GM23338 (cell line): ENCODE results near the gene CDH23. TPM values are rescaled to one million over a fixed set of nuclear protein-coding genes. Genes with fewer than 3 reads are reported as not detected.

Experiments
- ATAC-seq: fragments of 200-7000 bp; cut with Tn5 transposase; 3 replicates; pipeline ENCODE4 v1.9.1; 2020
- DNase-seq: peaks from one replicate; pipeline ENCODE4 v3.0.0-alpha.2; 2015; ENCODE audit warnings: low spot score
- H2AFZ ChIP-seq: fragments of 200-600 bp; sonication (generic); 2 replicates; pipeline ENCODE4 v1.8.0; 2016; ENCODE audit warnings: antibody characterized with exemption, mild to moderate bottlenecking, moderate library complexity
- H3F3A ChIP-seq: fragments of 200-600 bp; sonication (generic); replicated peaks from 2 replicates; pipeline ENCODE4 v1.8.0; 2017; ENCODE audit warnings: antibody characterized with exemption, mixed run types, low read depth
- H3K27ac ChIP-seq: fragments of 200-600 bp; sonication (generic); 2 replicates; pipeline ENCODE4 v1.6.1; 2016; ENCODE audit warnings: low read depth
- H3K27me3 ChIP-seq: fragments of 200-600 bp; sonication (generic); 2 replicates; pipeline ENCODE4 v1.8.0; 2016; ENCODE audit warnings: mild to moderate bottlenecking, mixed run types, moderate library complexity; ENCODE audit not compliant: insufficient read depth
- H3K36me3 ChIP-seq: fragments of 200-600 bp; sonication (generic); 2 replicates; pipeline ENCODE4 v1.8.0; 2016; ENCODE audit warnings: mild to moderate bottlenecking; ENCODE audit not compliant: insufficient read depth
- H3K4me1 ChIP-seq: fragments of 200-600 bp; sonication (generic); 2 replicates; pipeline ENCODE4 v1.8.0; 2016; ENCODE audit warnings: mild to moderate bottlenecking, moderate library complexity; ENCODE audit not compliant: insufficient read depth
- H3K4me2 ChIP-seq: fragments of 200-600 bp; sonication (generic); 2 replicates; pipeline ENCODE4 v1.7.1; 2017; ENCODE audit warnings: mixed run types
- H3K4me3 ChIP-seq: fragments of 200-600 bp; sonication (generic); 2 replicates; pipeline ENCODE4 v1.6.1; 2016; ENCODE audit warnings: mixed run types
- H3K79me2 ChIP-seq: fragments of 200-600 bp; sonication (generic); replicated peaks from 2 replicates; pipeline ENCODE4 v1.8.0; 2017; ENCODE audit warnings: mild to moderate bottlenecking; ENCODE audit not compliant: insufficient read depth
- H3K9me2 ChIP-seq: fragments of 200-600 bp; sonication (generic); 2 replicates; pipeline ENCODE4 v1.8.0; 2017; ENCODE audit not compliant: insufficient read depth
- H4K20me1 ChIP-seq: fragments of 200-600 bp; sonication (generic); replicated peaks from 2 replicates; pipeline ENCODE4 v1.8.0; 2017; ENCODE audit warnings: mild to moderate bottlenecking; ENCODE audit not compliant: insufficient read depth
- H3K27ac Mint-ChIP-seq: 2 replicates; pipeline ENCODE4 v1.8.0; 2020; ENCODE audit warnings: inconsistent platforms, mild to moderate bottlenecking, moderate library complexity, mixed read lengths
- H3K27me3 Mint-ChIP-seq: 3 replicates; pipeline ENCODE4 v1.8.0; 2022; ENCODE audit warnings: low read depth, mild to moderate bottlenecking, moderate library complexity, mixed read lengths, inconsistent platforms; ENCODE audit not compliant: insufficient read depth, poor library complexity
- H3K36me3 Mint-ChIP-seq: 3 replicates; pipeline ENCODE4 v1.8.0; 2021; ENCODE audit warnings: low read depth, mild to moderate bottlenecking, inconsistent platforms, moderate library complexity, mixed read lengths
- H3K4me1 Mint-ChIP-seq: 3 replicates; pipeline ENCODE4 v1.8.0; 2020; ENCODE audit warnings: mild to moderate bottlenecking, inconsistent platforms, mixed read lengths
- H3K4me3 Mint-ChIP-seq: 3 replicates; pipeline ENCODE4 v1.8.0; 2021; ENCODE audit warnings: moderate library complexity, mild to moderate bottlenecking, inconsistent platforms, mixed read lengths
- H3K9me3 Mint-ChIP-seq: 3 replicates; pipeline ENCODE4 v1.8.0; 2020; ENCODE audit warnings: moderate library complexity, mild to moderate bottlenecking, inconsistent platforms, mixed read lengths
- CREB1 ChIP-seq: fragments of 250-450 bp; sonication (Bioruptor Pico); IDR thresholded peaks from 2 replicates; pipeline ENCODE4 v1.5.0; 2020; ENCODE audit warnings: low read depth, mild to moderate bottlenecking, moderate library complexity
- EZH2phosphoT487 ChIP-seq: fragments of 200-600 bp; sonication (generic); IDR thresholded peaks from one replicate; pipeline ENCODE4 v1.8.1; 2018; ENCODE audit warnings: antibody characterized with exemption; ENCODE audit not compliant: unreplicated experiment
- JUNB ChIP-seq: IDR thresholded peaks from one replicate; pipeline ENCODE4 v1.6.1; 2016; ENCODE audit warnings: antibody characterized with exemption; ENCODE audit not compliant: unreplicated experiment
- NANOG ChIP-seq: IDR thresholded peaks from 2 replicates; pipeline ENCODE4 v1.6.1; 2016; ENCODE audit warnings: antibody characterized with exemption, borderline replicate concordance
- POLR2AphosphoS5 ChIP-seq: IDR thresholded peaks from 2 replicates; pipeline ENCODE4 v1.6.1; 2016; ENCODE audit warnings: antibody characterized with exemption, low read depth
- STAT1 ChIP-seq: IDR thresholded peaks from one replicate; pipeline ENCODE4 v1.6.1; 2016; ENCODE audit warnings: antibody characterized with exemption; ENCODE audit not compliant: unreplicated experiment
- ZNF331 ChIP-seq: fragments of 250-450 bp; sonication (Bioruptor Pico); IDR thresholded peaks from 2 replicates; pipeline ENCODE4 v1.5.0; 2020; ENCODE audit warnings: low read depth, mild to moderate bottlenecking, moderate library complexity
- polyA plus RNA-seq: library from polyadenylated mRNA; unstranded; fragments of >200 nt; fragmentation: Nextera tagmentation; extraction: Ambion mirVana; gene quantifications from 2 replicates; pipeline ENCODE4 v1.2.1, GENCODE V29; 2016
- total RNA-seq: library from RNA; depleted of rRNA; stranded (reverse); fragments of >200 nt; shearing (Covaris generic); gene quantifications from 2 replicates; pipeline ENCODE4 v1.2.3, GENCODE V29; 2014
- TF ChIP-seq, protein P1 (sequence below): fragments of 250-450 bp; sonication (Bioruptor Pico); IDR thresholded peaks from 2 replicates; pipeline ENCODE4 v1.5.0; 2020; ENCODE audit warnings: mild to moderate bottlenecking, moderate library complexity
- TF ChIP-seq, protein P2 (sequence below), 2 experiments: fragments of 200-600 bp in 1 of 2; sonication (generic) in 1 of 2; conservative IDR thresholded peaks; 2 replicates each; pipeline versions ENCODE4 v1.5.1 to v1.6.1; 2016 to 2017; ENCODE audit warnings: antibody characterized with exemption in 2 of 2, low read depth in 2 of 2, mild to moderate bottlenecking in 2 of 2, moderate library complexity in 1 of 2

The CDH23 gene
- total and polyA plus RNA-seq, 2 experiments from 2014 or later: 0.95 to 4.3 TPM

DNA sequence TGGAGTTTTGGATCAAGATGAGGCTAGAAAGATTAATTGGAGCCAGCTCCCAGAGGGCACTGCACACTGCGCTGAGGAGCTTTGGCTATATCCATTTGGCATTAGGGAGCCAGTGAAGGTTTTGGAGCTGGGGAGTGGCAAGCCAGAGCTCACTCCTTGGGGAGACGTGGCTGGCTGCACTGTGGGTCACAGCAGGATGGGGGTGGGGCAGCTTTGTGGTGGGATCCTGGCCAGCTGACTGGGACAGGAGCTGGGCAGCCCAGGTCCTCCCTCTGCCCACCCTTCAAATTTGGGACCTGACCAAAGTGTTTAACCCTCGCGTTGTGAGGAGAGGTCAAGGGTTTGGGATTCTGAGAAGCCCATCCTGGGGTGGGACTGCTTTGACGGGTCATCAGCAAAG is 317.9 kb downstream of the CDH23 start (continued):
- TF ChIP-seq, protein P1, sequence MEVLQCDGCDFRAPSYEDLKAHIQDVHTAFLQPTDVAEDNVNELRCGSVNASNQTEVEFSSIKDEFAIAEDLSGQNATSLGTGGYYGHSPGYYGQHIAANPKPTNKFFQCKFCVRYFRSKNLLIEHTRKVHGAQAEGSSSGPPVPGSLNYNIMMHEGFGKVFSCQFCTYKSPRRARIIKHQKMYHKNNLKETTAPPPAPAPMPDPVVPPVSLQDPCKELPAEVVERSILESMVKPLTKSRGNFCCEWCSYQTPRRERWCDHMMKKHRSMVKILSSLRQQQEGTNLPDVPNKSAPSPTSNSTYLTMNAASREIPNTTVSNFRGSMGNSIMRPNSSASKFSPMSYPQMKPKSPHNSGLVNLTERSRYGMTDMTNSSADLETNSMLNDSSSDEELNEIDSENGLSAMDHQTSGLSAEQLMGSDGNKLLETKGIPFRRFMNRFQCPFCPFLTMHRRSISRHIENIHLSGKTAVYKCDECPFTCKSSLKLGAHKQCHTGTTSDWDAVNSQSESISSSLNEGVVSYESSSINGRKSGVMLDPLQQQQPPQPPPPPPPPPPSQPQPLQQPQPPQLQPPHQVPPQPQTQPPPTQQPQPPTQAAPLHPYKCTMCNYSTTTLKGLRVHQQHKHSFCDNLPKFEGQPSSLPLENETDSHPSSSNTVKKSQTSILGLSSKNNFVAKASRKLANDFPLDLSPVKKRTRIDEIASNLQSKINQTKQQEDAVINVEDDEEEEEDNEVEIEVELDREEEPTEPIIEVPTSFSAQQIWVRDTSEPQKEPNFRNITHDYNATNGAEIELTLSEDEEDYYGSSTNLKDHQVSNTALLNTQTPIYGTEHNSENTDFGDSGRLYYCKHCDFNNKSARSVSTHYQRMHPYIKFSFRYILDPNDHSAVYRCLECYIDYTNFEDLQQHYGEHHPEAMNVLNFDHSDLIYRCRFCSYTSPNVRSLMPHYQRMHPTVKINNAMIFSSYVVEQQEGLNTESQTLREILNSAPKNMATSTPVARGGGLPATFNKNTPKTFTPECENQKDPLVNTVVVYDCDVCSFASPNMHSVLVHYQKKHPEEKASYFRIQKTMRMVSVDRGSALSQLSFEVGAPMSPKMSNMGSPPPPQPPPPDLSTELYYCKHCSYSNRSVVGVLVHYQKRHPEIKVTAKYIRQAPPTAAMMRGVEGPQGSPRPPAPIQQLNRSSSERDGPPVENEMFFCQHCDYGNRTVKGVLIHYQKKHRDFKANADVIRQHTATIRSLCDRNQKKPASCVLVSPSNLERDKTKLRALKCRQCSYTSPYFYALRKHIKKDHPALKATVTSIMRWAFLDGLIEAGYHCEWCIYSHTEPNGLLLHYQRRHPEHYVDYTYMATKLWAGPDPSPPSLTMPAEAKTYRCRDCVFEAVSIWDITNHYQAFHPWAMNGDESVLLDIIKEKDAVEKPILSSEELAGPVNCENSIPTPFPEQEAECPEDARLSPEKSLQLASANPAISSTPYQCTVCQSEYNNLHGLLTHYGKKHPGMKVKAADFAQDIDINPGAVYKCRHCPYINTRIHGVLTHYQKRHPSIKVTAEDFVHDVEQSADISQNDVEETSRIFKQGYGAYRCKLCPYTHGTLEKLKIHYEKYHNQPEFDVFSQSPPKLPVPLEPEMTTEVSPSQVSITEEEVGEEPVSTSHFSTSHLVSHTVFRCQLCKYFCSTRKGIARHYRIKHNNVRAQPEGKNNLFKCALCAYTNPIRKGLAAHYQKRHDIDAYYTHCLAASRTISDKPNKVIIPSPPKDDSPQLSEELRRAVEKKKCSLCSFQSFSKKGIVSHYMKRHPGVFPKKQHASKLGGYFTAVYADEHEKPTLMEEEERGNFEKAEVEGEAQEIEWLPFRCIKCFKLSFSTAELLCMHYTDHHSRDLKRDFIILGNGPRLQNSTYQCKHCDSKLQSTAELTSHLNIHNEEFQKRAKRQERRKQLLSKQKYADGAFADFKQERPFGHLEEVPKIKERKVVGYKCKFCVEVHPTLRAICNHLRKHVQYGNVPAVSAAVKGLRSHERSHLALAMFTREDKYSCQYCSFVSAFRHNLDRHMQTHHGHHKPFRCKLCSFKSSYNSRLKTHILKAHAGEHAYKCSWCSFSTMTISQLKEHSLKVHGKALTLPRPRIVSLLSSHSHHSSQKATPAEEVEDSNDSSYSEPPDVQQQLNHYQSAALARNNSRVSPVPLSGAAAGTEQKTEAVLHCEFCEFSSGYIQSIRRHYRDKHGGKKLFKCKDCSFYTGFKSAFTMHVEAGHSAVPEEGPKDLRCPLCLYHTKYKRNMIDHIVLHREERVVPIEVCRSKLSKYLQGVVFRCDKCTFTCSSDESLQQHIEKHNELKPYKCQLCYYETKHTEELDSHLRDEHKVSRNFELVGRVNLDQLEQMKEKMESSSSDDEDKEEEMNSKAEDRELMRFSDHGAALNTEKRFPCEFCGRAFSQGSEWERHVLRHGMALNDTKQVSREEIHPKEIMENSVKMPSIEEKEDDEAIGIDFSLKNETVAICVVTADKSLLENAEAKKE (CRISPR knock-in tag): no peak
- no peak for TF ChIP-seq NANOG
- no peak for TF ChIP-seq EZH2phosphoT487
- no peak for TF ChIP-seq CREB1 (CRISPR knock-in tag)

- H3K9me2 ChIP-seq: no peaks in the 10 kb centered on the region
- no peak overlapping the region for H3K27ac ChIP-seq
- Mint-ChIP-seq H3K27ac (no peak overlapping the region), H3K36me3 (no peaks in the 10 kb centered on the region), H3K9me3 (no peaks in the 10 kb centered on the region), H3K4me3 (no peak overlapping the region), H3K27me3 (peaks cover 21% of the 10 kb centered on the region), H3K4me1 (peaks cover 15% of the 10 kb centered on the region)
- H3F3A ChIP-seq: no peaks in the 10 kb centered on the region
- ATAC-seq (no peak), DNase-seq (no peak)
- no peaks in the 10 kb centered on the region for H3K79me2 ChIP-seq
- H3K4me3 ChIP-seq: no peak overlapping the region
- H2AFZ ChIP-seq: no peak overlapping the region
- no peaks in the 10 kb centered on the region for H3K27me3 ChIP-seq
- peaks cover 8% of the 10 kb centered on the region for H3K4me1 ChIP-seq
- H3K36me3 ChIP-seq: no peaks in the 10 kb centered on the region
- H3K4me2 ChIP-seq: no peak overlapping the region
- H4K20me1 ChIP-seq: no peaks in the 10 kb centered on the region
- no peak for TF ChIP-seq POLR2AphosphoS5
- TF ChIP-seq, protein P1 (CRISPR knock-in tag): no peak
- no peak for TF ChIP-seq JUNB
- no peak for TF ChIP-seq STAT1
- no peak for TF ChIP-seq CREB1 (CRISPR knock-in tag)
- TF ChIP-seq, protein P2, sequence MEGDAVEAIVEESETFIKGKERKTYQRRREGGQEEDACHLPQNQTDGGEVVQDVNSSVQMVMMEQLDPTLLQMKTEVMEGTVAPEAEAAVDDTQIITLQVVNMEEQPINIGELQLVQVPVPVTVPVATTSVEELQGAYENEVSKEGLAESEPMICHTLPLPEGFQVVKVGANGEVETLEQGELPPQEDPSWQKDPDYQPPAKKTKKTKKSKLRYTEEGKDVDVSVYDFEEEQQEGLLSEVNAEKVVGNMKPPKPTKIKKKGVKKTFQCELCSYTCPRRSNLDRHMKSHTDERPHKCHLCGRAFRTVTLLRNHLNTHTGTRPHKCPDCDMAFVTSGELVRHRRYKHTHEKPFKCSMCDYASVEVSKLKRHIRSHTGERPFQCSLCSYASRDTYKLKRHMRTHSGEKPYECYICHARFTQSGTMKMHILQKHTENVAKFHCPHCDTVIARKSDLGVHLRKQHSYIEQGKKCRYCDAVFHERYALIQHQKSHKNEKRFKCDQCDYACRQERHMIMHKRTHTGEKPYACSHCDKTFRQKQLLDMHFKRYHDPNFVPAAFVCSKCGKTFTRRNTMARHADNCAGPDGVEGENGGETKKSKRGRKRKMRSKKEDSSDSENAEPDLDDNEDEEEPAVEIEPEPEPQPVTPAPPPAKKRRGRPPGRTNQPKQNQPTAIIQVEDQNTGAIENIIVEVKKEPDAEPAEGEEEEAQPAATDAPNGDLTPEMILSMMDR (conservative IDR thresholded peaks at IDR 0.05; ENCODE audit: low read depth in 2 of 2): no peak
- TF ChIP-seq ZNF331 (CRISPR knock-in tag): no peak
These were observed 318.3 kb downstream of the CDH23 start for GRCh38 chr10:71715026-71715425.
